Common myeloid progenitor, CD34-positive (primary cell): Measurements from ENCODE around the gene CCSER1.

Experiments used
- CTCF ChIA-PET: fragments of 350-600 bp; sonication (Branson Sonifier 250); formaldehyde crosslinking; loops from one replicate; lab custom pipeline; 2021; ENCODE audit warnings: antibody characterized with exemption; lab: Charles Lee
- POLR2A ChIA-PET: fragments of 350-600 bp; sonication (Branson Sonifier 250); formaldehyde crosslinking; loops from one replicate; lab custom pipeline; 2021; ENCODE audit warnings: antibody characterized with exemption; lab: Charles Lee
- DNase-seq, 3 donors: peaks; one replicate each; pipeline versions ENCODE4 v3.0.0 to v3.0.0-alpha.2; 2013
- H3K27ac ChIP-seq, 2 experiments: 1 replicate in 1 of 2; 2 replicates in 1 of 2; pipeline ENCODE4 v1.7.0; 2013; ENCODE audit warnings: inconsistent platforms in 2 of 2, low read length in 2 of 2, mild to moderate bottlenecking in 2 of 2, low read depth in 1 of 2, moderate library complexity in 1 of 2; ENCODE audit not compliant: severe bottlenecking in 2 of 2, insufficient read depth in 1 of 2, poor library complexity in 1 of 2
- H3K27me3 ChIP-seq, 5 experiments: replicated peaks in 2 of 5; 1 replicate in 3 of 5; 2 replicates in 2 of 5; pipeline versions ENCODE4 v1.6.1 to v1.7.0; 2013; ENCODE audit warnings: low read length in 4 of 5, mild to moderate bottlenecking in 2 of 5, moderate library complexity in 2 of 5, inconsistent platforms in 1 of 5; ENCODE audit not compliant: insufficient read depth in 5 of 5, control insufficient read depth in 4 of 5
- H3K36me3 ChIP-seq, 4 experiments: 1 replicate in 2 of 4; 2 replicates in 2 of 4; pipeline versions ENCODE4 v1.6.1 to v1.7.0; 2013; ENCODE audit warnings: low read length in 3 of 4, control low read depth in 1 of 4, mild to moderate bottlenecking in 1 of 4; ENCODE audit not compliant: control insufficient read depth in 4 of 4, insufficient read depth in 4 of 4
- H3K4me1 ChIP-seq, 4 experiments: 1 replicate in 3 of 4; 2 replicates in 1 of 4; pipeline versions ENCODE4 v1.6.1 to v1.7.1; 2013; ENCODE audit warnings: low read length in 3 of 4, mild to moderate bottlenecking in 3 of 4, control low read depth in 1 of 4, inconsistent platforms in 1 of 4, moderate library complexity in 1 of 4; ENCODE audit not compliant: control insufficient read depth in 4 of 4, insufficient read depth in 4 of 4; ENCODE audit errors: control extremely low read depth in 1 of 4
- H3K4me3 ChIP-seq, 7 experiments: 1 replicate in 4 of 7; 2 replicates in 3 of 7; pipeline versions ENCODE4 v1.5.1 to v1.7.0; 2013; ENCODE audit warnings: mild to moderate bottlenecking in 7 of 7, low read length in 6 of 7, moderate library complexity in 6 of 7, inconsistent platforms in 2 of 7, low read depth in 2 of 7, control low read depth in 1 of 7; ENCODE audit not compliant: insufficient read depth in 4 of 7, control insufficient read depth in 1 of 7; ENCODE audit errors: extremely low read depth in 1 of 7
- H3K9me3 ChIP-seq, 5 experiments: 1 replicate in 4 of 5; 2 replicates in 1 of 5; pipeline versions ENCODE4 v1.6.1 to v1.7.1; 2013; ENCODE audit warnings: low read length in 4 of 5, mild to moderate bottlenecking in 2 of 5, inconsistent platforms in 1 of 5, low read depth in 1 of 5, moderate library complexity in 1 of 5; ENCODE audit not compliant: control insufficient read depth in 4 of 5, insufficient read depth in 2 of 5; ENCODE audit errors: control extremely low read depth in 1 of 5
- WGBS: methylation state at CpG from one replicate; pipeline ENCODE4 v1.1.5; 2013; ENCODE audit not compliant: insufficient coverage; 5-methylcytosine and 5-hydroxymethylcytosine counted together

The CCSER1 gene

GRCh38 chr4:90542216-90542615 lies 415.0 kb downstream of the CCSER1 start:
- ChIA-PET POLR2A (no interaction called here), CTCF (no interaction called here)
- WGBS: 100% methylated on average over 2 of the region's 4 CpGs
- Histone ChIP-seq H3K27ac (peak overlapping the region; percentile 52 to 64), H3K27me3 (no peaks in the 10 kb centered on the region), H3K36me3 (no peaks in the 10 kb centered on the region), H3K4me1 (peaks cover 14 to 35% (median 20%) of the 10 kb centered on the region in 4 experiments), H3K9me3 (no peaks in the 10 kb centered on the region), H3K4me3 (no peak overlapping the region)
- DNase-seq: peak; percentile 73 to 96 (median 92)

- no peaks in the 10 kb centered on the region for H3K36me3 ChIP-seq
- no peak overlapping the region for H3K27ac ChIP-seq
- H3K9me3 ChIP-seq: no peaks in the 10 kb centered on the region
- DNase-seq: no peak
- H3K4me1 ChIP-seq: peaks cover 14 to 38% (median 20%) of the 10 kb centered on the region in 4 experiments
- H3K4me3 ChIP-seq: no peak overlapping the region
- CTCF ChIA-PET: interaction anchor here (1.0 to 1.5 kb wide), 4 partner anchors 9 to 633 kb away, joined by 3 read pairs; no protein-coding TSS in a partner anchor
- H3K27me3 ChIP-seq: no peaks in the 10 kb centered on the region
- WGBS: 90% methylated on average over 4 of the region's 5 CpGs
- POLR2A ChIA-PET: no interaction called here
Observed at GRCh38 chr4:90543419-90544170, 416.4 kb downstream of the CCSER1 start.

GRCh38 chr4:90544532-90545045 lies 417.4 kb downstream of the CCSER1 start:
- WGBS: no CpG with 5 or more reads among the region's 2 CpGs
- Histone ChIP-seq H3K27me3 (no peaks in the 10 kb centered on the region), H3K9me3 (no peaks in the 10 kb centered on the region), H3K27ac (no peak overlapping the region), H3K4me3 (no peak overlapping the region), H3K4me1 (peaks cover 14 to 38% (median 20%) of the 10 kb centered on the region in 4 experiments), H3K36me3 (no peaks in the 10 kb centered on the region)
- DNase-seq: no peak
- POLR2A ChIA-PET: no interaction called here
- CTCF ChIA-PET: interaction anchor here (1.0 to 1.5 kb wide), 4 partner anchors 8 to 634 kb away, joined by 3 read pairs; no protein-coding TSS in a partner anchor

- ChIA-PET POLR2A (no interaction called here), CTCF (interaction anchor here (1.3 kb wide), 1 partner anchor 635 kb away, joined by 3 read pairs; no protein-coding TSS in a partner anchor)
- no peak for DNase-seq
- H3K4me3 ChIP-seq: no peak overlapping the region
- peak overlapping the region in 1 of 2 experiments; percentile 4 for H3K27ac ChIP-seq
- no peaks in the 10 kb centered on the region for H3K27me3 ChIP-seq
- WGBS: 100% methylated on average over 1 of the region's 4 CpGs
- H3K4me1 ChIP-seq: peaks cover 14 to 38% (median 20%) of the 10 kb centered on the region in 4 experiments
- no peaks in the 10 kb centered on the region for H3K36me3 ChIP-seq
- H3K9me3 ChIP-seq: no peaks in the 10 kb centered on the region
Observed at GRCh38 chr4:90545380-90545779, 418.2 kb downstream of the CCSER1 start.

DNA sequence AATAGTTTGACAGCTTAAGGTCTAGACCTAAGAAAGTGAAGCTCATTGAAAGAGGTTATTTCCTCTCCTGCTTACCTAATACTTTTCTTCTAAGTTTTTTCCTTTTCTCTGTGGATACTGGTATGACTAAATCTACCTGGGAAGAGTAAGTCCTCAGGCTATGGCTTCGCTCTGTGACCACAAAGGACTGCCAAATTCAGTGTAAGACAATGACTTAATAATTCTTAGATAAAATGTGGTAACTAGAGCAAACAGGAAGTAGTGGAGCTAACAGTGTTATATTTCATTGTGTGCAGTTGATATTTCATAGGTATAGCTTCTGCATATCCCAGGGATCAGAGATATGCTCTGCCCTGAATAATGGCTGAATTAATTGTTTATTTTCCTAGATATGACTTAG lies 418.9 kb downstream of the CCSER1 start:
- CTCF ChIA-PET: interaction anchor here (1.0 to 1.1 kb wide), 2 partner anchors 13 to 15 kb away, joined by 3 read pairs; no protein-coding TSS in a partner anchor
- DNase-seq: peak; percentile 44 to 86 (median 77)
- WGBS: no CpG with 5 or more reads among the region's 1 CpG
- Histone ChIP-seq H3K9me3 (no peaks in the 10 kb centered on the region), H3K27me3 (no peaks in the 10 kb centered on the region), H3K36me3 (no peaks in the 10 kb centered on the region), H3K27ac (peak overlapping the region in 1 of 2 experiments; percentile 4), H3K4me1 (peaks cover 14 to 38% (median 20%) of the 10 kb centered on the region in 4 experiments), H3K4me3 (peak overlapping the region in 1 of 7 experiments; percentile 20)
- POLR2A ChIA-PET: no interaction called here

- Histone ChIP-seq H3K27me3 (no peaks in the 10 kb centered on the region), H3K27ac (no peak overlapping the region), H3K4me3 (no peak overlapping the region), H3K36me3 (peaks cover 0 to 2% (median 0%) of the 10 kb centered on the region in 4 experiments), H3K4me1 (no peaks in the 10 kb centered on the region), H3K9me3 (peaks cover 0 to 6% (median 0%) of the 10 kb centered on the region in 5 experiments)
- no peak for DNase-seq
- WGBS: 100% methylated on average over 1 of the region's 2 CpGs
- CTCF ChIA-PET: no interaction called here
- POLR2A ChIA-PET: no interaction called here
Observed at GRCh38 chr4:90570615-90571014, 443.4 kb downstream of the CCSER1 start.

GRCh38 chr4:90572996-90573395 lies 445.8 kb downstream of the CCSER1 start:
- no peak for DNase-seq
- ChIA-PET POLR2A (no interaction called here), CTCF (no interaction called here)
- 100% methylated on average over 2 of the region's 2 CpGs for WGBS
- peaks cover 0 to 6% (median 0%) of the 10 kb centered on the region in 5 experiments for H3K9me3 ChIP-seq
- no peak overlapping the region for H3K27ac ChIP-seq
- peaks cover 0 to 2% (median 0%) of the 10 kb centered on the region in 4 experiments for H3K36me3 ChIP-seq
- H3K4me1 ChIP-seq: no peaks in the 10 kb centered on the region
- no peak overlapping the region for H3K4me3 ChIP-seq
- no peaks in the 10 kb centered on the region for H3K27me3 ChIP-seq
